ENCODE results near the gene PCID2.

DNA sequence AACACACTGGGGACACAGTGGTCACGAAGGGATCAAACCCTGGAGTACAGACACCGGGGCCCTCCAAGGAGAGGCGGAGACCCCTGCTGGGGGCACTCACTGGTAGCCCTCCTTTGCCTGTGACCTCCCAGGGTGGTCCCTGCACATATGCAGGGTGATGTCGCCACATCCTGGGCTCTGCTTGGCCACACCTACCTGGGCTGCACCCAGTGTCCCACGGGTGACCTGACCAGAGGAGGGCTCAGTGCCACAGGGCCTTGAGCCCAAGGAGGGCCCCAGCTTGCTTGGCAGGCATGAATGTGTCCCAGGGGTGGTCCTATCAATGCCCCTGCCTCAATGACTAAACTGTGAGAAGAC, 4.1 kb downstream of the PCID2 start:
- TF ChIP-seq CTCF (IDR thresholded peaks at IDR 0.05) (no peak), POLR2A (IDR thresholded peaks at IDR 0.05) (no peak), POLR2AphosphoS5 (IDR thresholded peaks at IDR 0.05) (no peak)
